ENCODE measurements around the gene RHBDD1. TPM values are rescaled to one million over a fixed set of nuclear protein-coding genes. Genes with fewer than 3 reads are reported as not detected.
"Not testable (repeated sequence)": the region's sequence is repeated elsewhere in the genome, so short reads cannot be mapped to it uniquely, and the experiment has no call there.

Gene RHBDD1
- polyA plus RNA-seq, 10 donors = 12.5 to 20.6 (median 15.5) TPM

DNA sequence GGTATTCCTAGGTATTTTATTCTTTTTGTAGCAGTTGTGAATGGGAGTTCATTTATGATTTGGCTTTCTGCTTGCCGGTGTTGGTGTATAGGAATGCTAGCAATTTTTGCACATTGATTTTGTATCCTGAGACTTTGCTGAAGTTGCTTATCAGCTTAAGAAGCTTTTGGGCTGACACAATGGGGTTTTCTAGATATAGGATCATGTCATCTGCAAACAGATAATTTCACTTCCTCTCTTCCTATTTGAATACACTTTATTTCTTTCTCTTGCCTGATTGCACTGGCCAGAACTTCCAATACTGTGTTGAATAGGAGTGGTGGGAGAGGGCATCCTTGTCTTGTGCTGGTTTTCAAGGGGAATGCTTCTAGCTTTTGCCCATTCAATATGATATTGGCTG is 7.1 kb downstream of the RHBDD1 start:
- DNase-seq = not testable (repeated sequence)

DNA sequence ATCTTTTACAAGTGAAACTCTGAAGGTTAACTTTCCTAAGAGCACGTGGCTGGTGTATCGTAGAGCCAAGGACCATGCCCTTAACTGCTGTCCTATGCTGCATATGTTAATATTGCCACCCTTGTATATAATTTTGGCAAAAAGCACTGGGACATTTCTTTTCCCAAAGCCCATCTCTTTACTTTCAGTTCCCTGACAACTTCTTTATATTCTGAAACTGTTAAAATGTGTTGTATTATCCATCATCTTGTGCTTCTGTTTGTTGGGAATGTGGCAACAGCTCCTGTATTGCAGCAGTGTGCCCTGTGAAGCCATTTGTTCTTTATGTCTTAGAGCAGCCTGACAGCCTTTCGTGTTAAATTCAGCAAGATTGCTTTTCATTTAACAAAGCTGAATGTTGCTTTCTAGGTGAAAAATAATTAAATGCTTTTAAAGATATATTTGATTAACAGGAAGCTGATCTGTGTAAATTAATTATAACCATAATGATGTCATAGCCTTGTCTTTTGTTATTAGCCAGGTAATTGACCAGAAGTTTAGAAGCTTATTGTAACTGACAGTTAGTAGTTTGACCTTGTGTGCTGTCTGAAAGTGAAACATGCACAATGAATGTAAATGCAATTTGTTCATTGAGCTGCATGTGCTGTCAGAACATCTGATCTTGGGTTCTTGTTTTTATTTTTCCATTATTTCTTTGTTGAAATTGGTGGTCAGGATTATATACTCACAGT is 9.7 kb downstream of the RHBDD1 start:
- no peak for DNase-seq

DNA sequence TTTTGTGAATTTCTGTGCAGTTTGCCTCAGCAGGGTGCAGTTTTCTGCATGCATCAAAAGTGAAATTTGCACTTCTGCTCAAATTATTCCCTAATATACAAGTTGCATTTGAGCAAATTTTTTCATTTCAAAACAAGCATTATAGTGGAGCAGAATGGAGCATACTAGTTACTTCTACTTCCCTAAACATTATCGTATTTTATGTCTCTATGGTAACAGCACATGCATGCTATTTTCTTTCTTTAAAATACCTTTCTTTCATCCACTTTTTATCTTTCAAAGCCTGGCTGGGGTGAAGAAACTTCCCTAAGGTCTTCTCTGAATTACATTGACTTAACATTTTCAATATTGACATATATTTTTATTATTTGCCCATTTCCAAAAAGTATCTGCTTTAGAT is 11.2 kb downstream of the RHBDD1 start:
- DNase-seq = no peak

- DNase-seq = no peak
Observed at GRCh38 chr2:226847511-226847910, 11.7 kb downstream of the RHBDD1 start.

DNA sequence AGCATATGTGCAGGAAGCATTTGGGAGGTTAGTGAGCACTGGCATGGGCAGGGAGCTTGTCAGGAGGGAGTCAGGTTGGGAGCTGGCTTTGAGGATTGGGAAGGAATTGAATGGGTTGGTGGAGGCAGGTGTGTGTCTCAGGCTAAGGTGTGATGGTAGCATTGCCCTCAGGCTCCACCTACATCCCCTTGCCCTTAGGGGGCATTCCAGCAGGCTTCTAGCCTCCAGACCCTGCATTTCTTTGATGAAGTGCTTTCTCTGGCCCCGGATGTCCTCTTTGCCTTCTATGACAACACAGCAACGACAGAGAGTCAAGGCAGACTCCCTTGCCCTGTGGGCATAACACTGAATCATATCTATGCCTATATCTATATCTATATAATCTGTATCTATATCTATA is 13.5 kb downstream of the RHBDD1 start:
- no peak for DNase-seq

GRCh38 chr2:226850024-226850423 is 14.2 kb downstream of the RHBDD1 start:
- no peak for DNase-seq

DNA sequence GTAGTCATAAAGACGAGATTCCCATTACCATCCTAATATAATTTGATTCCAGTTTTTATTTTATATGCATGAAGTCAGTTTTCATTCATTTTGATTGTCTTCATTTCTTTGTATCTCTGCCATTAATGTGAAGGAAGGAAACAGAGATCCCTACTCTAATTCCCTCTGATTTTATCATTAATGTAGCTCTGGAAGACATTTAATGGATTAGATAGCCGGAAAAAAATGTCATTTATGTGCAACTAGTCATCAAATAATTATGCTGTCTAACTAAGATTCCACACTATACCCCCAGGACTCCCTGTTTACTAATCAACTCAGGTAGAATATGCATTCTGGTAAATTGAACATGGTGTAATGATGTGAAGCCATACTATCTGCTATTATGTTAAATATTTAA is 19.9 kb downstream of the RHBDD1 start:
- DNase-seq = no peak

GRCh38 chr2:226860087-226860486 is 24.2 kb downstream of the RHBDD1 start:
- DNase-seq = no peak

- no peak for DNase-seq
Observed at GRCh38 chr2:226862623-226863022, 26.8 kb downstream of the RHBDD1 start.

DNA sequence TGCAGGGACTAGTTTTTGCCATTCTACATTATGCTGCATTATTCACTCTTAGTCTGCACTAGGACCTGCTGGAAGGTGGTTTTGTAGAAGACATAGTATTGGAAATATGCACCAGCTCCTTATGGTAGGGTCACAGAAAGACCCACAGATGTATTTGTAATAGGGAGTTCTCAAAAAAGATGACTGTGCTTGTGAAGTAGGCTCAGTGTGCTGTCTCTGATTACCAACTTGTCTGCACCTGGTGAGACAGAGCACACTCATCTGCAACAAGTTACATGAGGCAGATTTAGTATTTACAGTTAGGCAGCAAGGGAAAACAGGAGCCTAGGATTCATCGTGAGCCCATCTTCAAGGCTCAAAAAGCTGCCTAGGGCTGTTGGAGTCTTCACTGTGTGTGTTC is 29.4 kb downstream of the RHBDD1 start:
- no peak for DNase-seq

- no peak for DNase-seq
Observed at GRCh38 chr2:226865710-226866109, 29.9 kb downstream of the RHBDD1 start.

GRCh38 chr2:226868331-226869162 is 32.7 kb downstream of the RHBDD1 start:
- no peak for DNase-seq

DNA sequence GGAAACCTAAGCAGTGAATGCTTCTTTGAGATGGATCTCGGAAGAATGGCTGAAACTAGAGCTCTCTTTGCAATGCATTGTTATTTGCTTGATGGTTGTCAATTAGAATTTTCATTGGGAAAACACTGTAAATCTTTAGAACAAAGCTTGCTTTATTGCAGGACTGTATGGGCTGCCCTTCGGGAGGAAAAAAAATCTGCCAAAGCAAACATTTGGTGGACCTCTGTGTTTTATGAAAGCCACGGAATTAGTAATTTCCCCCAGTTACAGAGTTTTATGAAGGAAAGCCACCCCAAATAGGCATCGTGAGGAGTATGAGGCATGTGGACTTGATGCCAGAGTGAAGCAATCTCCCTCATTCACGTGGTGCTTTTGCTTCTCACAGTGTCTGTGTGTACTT is 33.5 kb downstream of the RHBDD1 start:
- no peak for DNase-seq

DNA sequence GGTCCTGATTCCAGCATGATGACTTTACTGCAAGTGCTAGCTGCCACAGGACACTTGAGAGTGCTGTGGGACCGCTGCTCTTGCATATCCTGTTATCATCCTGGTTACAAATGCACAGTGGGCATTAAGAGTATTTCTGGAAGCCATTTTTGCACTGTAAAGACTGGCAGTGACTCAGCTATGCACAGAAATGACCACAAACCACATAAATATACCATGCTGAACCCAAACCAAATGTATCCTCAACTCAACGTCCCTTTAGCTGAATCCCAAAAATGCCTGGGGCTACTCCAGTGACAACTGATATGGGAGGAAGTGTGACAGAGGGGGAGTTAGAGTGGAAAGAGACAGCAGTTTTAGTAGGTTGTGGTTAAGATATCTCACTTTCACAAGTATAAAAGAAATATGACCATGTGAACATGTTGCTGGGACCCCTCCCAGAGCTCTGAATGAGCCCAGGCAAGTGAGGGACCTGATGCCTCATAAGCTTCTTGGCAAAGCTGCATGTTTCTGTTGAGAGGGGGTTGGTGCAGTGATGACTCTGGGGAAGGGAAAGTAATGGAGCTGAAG is 37.3 kb downstream of the RHBDD1 start:
- DNase-seq = no peak

DNA sequence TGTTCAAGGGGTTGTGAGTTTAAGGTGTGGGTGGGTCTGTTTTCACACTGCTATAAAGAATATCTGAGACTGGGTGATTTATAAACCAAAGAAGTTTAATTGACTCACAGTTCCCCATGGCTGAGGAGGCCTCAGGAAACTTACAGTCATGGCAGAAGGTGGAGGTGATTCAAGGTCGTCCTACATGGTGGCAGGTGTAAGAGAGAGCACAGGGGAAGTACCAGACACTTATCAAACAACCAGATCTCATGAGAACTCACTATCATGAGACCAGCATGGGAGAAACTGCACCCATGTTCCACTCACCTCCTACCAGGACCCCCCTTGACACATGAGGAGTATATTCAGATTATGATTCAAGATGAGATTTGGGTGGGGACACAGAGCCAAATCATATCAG is 38.0 kb downstream of the RHBDD1 start:
- DNase-seq = no peak

- no peak for DNase-seq
Observed at GRCh38 chr2:226874749-226875148, 38.9 kb downstream of the RHBDD1 start.

GRCh38 chr2:226875438-226876225 is 39.8 kb downstream of the RHBDD1 start:
- peak in 2 of 3 donors; percentile 4 to 30 for DNase-seq

GRCh38 chr2:226877491-226877890 is 41.6 kb downstream of the RHBDD1 start:
- no peak for DNase-seq

- no peak for DNase-seq
Observed at GRCh38 chr2:226881287-226881686, 45.4 kb downstream of the RHBDD1 start.

DNA sequence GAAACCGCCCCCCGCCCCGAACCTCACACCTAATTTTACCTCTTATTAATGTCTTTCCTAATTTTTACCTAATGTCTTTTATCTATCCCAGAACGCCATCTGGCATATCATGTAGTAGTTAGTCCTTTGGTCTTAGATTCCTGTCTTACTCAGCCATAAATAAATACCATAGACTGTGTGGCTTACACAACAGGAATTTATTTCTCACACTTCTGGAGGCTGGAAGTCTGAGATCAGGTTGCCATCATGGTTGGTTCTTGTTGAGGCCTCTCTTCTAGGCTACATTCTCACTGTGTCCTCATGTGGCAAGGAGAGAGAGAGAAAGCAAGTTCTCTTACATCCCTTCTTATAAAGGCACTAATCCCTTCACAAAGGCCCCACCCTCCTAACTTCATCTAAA is 46.8 kb downstream of the RHBDD1 start:
- no peak for DNase-seq

- DNase-seq = no peak
Observed at GRCh38 chr2:226883296-226883795, 47.5 kb downstream of the RHBDD1 start.

DNA sequence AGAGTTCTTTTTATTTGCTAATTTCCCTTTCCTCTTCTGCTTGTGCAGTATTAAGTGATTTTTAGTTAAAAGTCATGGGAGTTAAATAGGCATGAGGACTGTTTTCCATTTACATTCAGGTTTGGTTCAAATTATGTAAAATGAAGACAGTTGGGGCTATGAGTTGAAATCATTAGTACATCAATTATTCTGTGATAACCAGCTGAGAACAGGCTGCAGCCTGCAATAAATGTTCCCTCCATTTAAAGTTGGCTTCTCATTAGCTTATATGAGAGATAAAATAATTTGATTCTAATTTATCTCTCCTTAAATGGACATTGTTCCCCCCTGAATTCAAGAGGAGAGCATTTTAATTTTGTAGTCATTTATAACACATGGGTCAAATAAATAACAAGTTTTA is 48.3 kb downstream of the RHBDD1 start:
- no peak for DNase-seq

Measured in muscle of back (tissue), 11 donors.